HG03439 (cell line): ENCODE measurements around the gene TRAF3.
A peak's percentile ranks its signal among the peaks of the same experiment; 100 is the strongest.
"Not testable (repeated sequence)": the region's sequence is repeated elsewhere in the genome, so short reads cannot be mapped to it uniquely, and the experiment has no call there.

Experiments
- ATAC-seq: cut with Tn5 transposase; IDR thresholded peaks from one replicate; pipeline ENCODE4 v1.9.1; 2021; ENCODE audit warnings: mild to moderate bottlenecking, moderate library complexity; ENCODE audit not compliant: unreplicated experiment

Gene TRAF3

DNA sequence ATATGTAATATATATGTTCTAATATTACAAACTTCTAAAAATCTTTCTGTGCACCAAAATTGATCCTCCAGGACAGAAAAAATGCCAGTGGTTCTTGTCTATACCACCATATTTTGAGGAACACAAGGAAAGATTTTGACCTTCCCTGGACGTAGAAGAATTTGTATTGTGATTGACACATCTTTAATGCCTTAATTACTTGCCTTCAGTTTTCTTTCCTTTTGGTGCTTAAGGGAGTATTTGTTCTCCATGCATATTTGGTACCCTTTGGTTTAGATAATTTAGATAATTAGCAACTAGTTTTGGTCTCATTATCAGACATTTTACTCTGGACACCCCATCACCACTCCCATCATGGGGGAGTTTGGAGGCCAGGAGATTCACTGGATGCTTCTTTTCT is 27.6 kb downstream of the TRAF3 start:
- no peak for ATAC-seq

GRCh38 chr14:102805371-102805891 is 28.2 kb downstream of the TRAF3 start:
- peak; percentile 46 for ATAC-seq

GRCh38 chr14:102805941-102806340 is 28.7 kb downstream of the TRAF3 start:
- no peak for ATAC-seq

- no peak for ATAC-seq
Measured at GRCh38 chr14:102806447-102806846, 29.2 kb downstream of the TRAF3 start.

- ATAC-seq: no peak
Measured at GRCh38 chr14:102807013-102807406, 29.8 kb downstream of the TRAF3 start.

- ATAC-seq: no peak
Measured at GRCh38 chr14:102809870-102810269, 32.6 kb downstream of the TRAF3 start.

GRCh38 chr14:102810523-102810922 is 33.3 kb downstream of the TRAF3 start:
- no peak for ATAC-seq

GRCh38 chr14:102811254-102811963 is 34.2 kb downstream of the TRAF3 start:
- no peak for ATAC-seq

GRCh38 chr14:102811971-102812370 is 34.7 kb downstream of the TRAF3 start:
- ATAC-seq: no peak

DNA sequence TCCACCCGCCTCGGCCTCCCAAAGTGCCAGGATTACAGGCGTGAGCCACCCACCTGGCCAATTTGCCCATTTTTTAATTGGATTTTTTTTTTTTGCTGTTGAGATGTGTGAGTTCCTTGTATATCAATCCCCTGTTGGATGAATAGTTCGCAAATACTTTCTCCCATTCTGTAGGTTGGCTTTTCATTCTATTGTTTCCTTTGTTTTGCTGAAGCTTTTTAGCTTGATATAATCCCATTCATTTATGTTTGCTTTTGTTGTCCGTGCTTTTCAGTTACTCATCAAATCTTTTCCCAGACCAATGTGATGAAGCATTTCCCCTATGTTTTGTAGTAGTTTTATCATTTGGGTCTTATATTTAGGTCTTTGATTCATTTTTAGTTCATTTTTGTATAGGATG is 36.4 kb downstream of the TRAF3 start:
- no peak for ATAC-seq

DNA sequence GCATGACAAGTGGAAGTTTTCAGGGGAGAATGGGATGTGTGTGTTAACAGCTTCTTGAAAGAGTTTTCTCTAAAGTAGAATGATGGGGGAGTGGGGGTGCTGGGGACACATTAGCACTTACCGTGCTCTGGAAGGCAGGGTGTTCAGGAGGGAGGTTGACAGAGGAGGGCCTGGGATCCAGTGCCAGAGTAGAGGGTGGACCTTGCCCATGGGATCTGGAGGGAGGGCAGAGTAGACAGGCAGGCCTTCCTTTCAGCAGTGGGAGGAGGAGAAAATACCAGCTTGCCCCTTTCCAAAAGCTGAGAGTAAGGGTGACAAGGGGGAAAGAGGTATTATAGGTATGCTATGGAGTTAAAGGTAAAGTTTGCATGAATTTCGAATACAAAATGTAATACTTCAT is 40.1 kb downstream of the TRAF3 start:
- no peak for ATAC-seq

DNA sequence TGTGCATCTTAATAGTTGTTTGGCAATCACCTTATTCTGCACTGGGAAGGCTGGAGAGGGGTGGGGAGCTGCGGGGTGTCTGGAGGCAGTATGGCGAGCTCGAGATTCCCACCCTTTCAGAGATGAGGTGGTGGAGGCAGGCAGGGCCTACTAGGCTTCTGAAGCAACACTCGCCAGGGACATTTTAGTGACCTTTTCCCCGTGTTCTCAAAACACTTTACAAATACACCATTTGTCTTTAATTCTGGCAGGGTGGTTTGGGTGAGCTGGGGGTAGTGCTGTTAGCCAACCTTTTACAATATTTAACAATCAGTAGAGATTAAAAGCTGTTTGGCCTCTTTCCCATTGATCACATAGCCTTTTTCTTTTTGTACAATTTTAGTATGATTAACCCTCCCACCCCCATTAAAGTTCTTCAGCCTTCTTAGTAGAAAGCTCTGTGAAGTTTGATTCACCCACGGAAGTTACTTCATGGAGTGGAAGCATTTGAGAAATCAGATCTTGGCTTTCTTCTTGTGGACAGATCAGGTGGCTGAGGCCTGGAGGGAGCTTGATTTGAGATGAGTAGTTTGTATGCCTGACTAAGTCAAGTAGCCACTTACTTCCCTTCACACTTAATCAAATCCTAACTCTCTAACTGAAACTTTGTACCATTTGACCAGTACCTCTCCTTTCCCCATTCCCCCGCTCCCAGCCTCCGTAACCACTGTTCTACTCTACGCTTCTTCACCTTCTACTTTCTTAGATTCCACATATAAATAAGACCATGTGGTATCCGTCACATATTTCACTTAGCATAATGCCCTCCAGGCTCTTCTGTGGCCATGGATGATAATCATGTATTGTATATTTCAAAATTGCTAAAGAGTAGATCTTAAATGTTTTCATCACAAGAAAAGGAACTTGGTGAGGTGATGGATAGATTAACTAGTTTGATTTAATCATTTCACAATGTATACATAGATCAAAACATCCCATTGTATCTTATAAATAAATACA is 41.0 kb downstream of the TRAF3 start:
- ATAC-seq: no peak

DNA sequence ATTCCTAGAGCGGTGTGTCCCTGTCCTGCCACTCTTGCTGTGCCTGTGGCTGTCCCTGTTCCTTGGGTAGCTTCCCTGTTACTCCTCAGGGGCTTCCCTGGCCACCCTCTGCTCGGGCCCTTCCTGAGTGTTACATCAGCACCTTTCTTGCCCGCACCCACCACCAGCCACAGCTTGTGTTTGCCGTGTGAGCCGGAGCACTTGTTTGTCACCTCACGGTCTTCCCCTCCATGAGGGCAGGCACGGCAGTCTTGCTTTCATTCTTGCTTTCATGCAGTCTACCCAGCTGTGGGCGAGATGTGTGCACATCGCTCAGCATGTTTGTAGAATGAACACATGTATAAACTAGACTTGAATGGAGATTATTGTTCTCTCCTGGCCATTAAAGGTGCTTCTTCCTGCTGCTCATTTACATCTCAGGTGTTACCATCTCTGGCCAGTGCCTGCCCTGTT is 42.0 kb downstream of the TRAF3 start:
- peak; percentile 60 for ATAC-seq

- peak; percentile 23 for ATAC-seq
Measured at GRCh38 chr14:102819747-102820330, 42.6 kb downstream of the TRAF3 start.

DNA sequence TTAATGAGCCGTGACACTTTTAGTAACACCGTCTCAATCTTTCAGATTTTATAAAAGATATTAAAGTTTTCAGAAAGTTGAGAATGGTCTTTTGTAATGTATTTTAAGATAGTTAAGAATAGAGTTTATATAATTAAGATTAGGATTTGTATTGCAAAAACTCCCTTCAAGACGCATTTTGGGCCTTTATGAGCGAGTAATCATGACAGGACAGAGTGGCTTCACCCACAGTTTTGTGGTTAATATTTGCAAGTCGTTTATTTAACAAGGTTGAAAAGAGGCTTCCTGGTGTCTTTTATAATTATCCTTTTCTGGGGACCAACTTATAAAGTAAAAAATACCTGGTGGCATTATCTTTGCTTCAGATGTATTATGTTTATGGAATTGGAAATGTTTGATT is 44.0 kb downstream of the TRAF3 start:
- ATAC-seq: no peak

DNA sequence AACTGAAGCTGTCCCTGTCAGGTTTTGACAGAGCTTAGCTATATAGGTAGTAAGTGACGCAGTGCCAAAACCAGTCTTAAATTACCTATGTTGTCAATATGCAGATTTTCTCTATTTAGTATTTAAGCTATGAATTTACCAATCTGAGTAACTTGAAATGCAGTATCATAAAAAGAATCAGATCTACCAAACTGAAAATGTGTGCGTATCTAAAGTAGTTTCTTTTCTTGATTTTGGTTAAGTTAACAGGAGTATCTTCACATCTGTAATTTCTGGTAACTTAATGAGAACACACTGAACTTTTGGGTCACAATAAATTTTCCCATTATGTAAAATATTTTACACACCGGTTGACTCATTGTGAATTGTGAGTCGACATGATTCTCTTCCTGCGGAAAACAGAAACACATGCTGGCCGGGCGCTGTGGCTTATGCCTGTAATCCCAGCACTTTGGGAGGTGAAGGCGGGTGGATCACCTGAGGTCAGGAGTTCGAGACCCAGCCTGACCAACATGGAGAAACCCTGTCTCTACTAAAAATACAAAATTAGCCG is 45.1 kb downstream of the TRAF3 start:
- ATAC-seq: no peak

DNA sequence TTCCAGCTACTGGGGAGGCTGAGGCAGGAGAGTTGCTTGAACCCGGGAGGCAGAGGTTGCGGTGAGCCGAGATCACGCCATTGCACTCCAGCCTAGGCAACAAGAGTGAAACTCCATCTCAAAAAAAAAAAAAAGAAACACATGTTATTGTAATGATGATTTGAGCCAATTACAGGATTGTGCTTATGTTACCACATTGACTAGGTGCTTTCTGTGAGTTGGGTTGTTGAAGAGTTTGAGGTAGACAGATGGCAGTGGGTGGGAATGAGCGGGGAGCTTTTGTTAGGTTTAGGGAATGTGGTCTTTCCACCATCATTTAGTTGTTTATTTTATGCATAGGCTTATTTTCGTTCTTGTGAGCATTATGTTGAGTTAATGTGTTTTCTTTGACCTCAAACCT is 45.6 kb downstream of the TRAF3 start:
- ATAC-seq: not testable (repeated sequence)

- no peak for ATAC-seq
Measured at GRCh38 chr14:102823546-102823945, 46.3 kb downstream of the TRAF3 start.

DNA sequence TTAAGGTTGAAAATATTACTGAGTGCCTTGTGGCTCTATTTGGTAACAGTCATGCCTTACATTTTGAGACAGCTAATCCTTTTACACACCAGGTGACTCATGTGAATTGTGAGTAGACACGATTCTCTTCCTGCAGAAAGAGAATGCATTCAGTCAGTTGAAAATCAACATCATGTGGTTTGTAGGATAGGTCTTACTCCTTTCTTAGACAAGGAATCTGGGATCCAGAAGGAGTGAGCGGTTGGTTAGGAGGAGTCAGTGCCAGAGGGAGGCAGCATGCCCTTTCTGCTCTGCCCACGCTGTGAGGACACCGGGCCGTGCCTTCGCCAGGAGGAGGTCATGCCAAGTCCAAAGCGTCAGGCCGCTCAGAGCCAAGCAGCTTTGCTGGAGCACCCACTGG is 47.6 kb downstream of the TRAF3 start:
- ATAC-seq: no peak

- no peak for ATAC-seq
Measured at GRCh38 chr14:102825307-102826095, 48.3 kb downstream of the TRAF3 start.
